ENCODE results near the gene MRM2. TPM values are rescaled to one million over a fixed set of nuclear protein-coding genes. Genes with fewer than 3 reads are reported as not detected.

Gene MRM2
- total RNA-seq, 6 experiments from 2014 or later = 9.5 to 14.6 (median 11.5) TPM

DNA sequence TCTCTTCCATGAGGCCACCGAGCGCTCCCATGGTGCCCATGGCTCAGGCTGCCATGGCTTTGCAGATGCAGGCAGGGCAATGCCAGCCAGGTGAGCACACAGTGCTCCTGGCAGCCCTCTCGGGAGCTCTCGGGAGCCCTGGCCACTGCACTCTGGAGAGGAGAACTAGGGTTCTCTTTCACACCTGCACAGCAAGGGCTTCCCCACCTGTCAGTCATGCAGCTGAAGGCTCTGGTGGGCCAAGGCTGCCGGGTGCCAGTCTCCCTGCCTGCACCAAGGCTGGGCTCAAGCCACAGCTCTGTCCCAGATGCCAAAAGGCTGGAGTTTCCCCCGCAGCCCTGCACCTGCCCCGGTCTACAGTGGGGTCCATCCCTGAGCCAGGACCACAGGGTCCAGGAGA, 32.7 kb upstream of the MRM2 start:
- Histone ChIP-seq H3K9me3 (no peaks in the 10 kb centered on the region), H3K4me1 (peaks cover 0 to under 1% (median 0%) of the 10 kb centered on the region in 4 donors), H3K4me3 (no peak overlapping the region), H3K27ac (no peak overlapping the region), H3K36me3 (no peaks in the 10 kb centered on the region), H3K27me3 (no peaks in the 10 kb centered on the region)
- 50% methylated on average over 2 of the region's 7 CpGs for WGBS (ENCODE audit: insufficient coverage, low coverage, low lambda C conversion rate, missing lambda C conversion rate)
- intact Hi-C loops (cut with DNase I) = no loop called here
- ATAC-seq = no peak
- DNase-seq = no peak
- TF ChIP-seq, protein P1, sequence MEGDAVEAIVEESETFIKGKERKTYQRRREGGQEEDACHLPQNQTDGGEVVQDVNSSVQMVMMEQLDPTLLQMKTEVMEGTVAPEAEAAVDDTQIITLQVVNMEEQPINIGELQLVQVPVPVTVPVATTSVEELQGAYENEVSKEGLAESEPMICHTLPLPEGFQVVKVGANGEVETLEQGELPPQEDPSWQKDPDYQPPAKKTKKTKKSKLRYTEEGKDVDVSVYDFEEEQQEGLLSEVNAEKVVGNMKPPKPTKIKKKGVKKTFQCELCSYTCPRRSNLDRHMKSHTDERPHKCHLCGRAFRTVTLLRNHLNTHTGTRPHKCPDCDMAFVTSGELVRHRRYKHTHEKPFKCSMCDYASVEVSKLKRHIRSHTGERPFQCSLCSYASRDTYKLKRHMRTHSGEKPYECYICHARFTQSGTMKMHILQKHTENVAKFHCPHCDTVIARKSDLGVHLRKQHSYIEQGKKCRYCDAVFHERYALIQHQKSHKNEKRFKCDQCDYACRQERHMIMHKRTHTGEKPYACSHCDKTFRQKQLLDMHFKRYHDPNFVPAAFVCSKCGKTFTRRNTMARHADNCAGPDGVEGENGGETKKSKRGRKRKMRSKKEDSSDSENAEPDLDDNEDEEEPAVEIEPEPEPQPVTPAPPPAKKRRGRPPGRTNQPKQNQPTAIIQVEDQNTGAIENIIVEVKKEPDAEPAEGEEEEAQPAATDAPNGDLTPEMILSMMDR (IDR thresholded peaks at IDR 0.05) = no peak
- TF ChIP-seq POLR2A (IDR thresholded peaks at IDR 0.05) = no peak

DNA sequence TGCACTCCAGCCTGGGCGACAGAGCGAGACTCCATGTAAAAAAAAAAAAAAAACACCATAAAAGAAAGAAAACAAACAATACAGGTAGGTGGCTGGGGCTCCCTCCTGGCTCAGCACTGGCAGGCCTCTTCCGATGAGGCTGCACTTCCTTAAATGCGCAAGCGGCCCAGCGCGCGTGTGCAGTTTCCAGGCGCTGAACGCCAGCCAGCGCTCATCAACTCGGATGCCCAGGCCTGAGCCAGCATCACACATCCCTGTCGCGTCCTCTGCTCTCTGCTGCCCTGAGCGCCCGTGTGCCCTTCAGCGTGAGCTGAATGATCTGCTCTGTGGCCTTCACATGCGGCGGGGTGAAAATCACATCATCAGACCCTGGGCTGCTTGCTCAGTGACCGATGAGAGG, 31.9 kb upstream of the MRM2 start:
- DNase-seq (no peak), ATAC-seq (no peak)
- Histone ChIP-seq H3K9me3 (no peaks in the 10 kb centered on the region), H3K4me1 (no peaks in the 10 kb centered on the region), H3K27me3 (no peaks in the 10 kb centered on the region), H3K27ac (no peak overlapping the region), H3K36me3 (no peaks in the 10 kb centered on the region), H3K4me3 (no peak overlapping the region)
- intact Hi-C loops (cut with DNase I) = no loop called here
- WGBS (ENCODE audit: insufficient coverage, low coverage, low lambda C conversion rate, missing lambda C conversion rate) = 100% methylated on average over 2 of the region's 20 CpGs
- TF ChIP-seq, protein P1 (IDR thresholded peaks at IDR 0.05) = no peak
- no peak for TF ChIP-seq POLR2A (IDR thresholded peaks at IDR 0.05)

DNA sequence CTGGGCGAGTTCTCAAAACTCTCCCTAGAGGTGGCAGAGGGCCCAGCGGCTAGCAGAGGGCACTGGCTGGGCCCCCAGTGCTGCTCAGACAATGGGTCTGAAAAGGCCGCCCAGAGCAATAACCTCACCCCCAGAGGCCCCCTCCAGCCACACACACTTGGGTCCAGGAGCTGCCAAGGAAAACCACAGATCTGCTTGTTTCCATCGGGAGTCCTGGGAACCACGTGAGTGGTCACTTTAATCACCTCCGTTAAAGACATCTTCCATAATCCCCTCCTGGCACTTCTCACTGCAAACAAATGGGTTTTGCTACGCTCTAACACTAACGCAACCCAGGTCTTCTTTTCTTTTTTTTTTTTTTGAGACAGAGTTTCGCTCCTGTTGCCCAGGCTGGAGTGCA, 30.0 kb upstream of the MRM2 start:
- DNase-seq = no peak

GRCh38 chr7:2271273-2272026, 29.4 kb upstream of the MRM2 start:
- WGBS (ENCODE audit: insufficient coverage, low coverage, low lambda C conversion rate, missing lambda C conversion rate) = 80% methylated on average over 10 of the region's 27 CpGs
- ATAC-seq (peak in 1 of 4 donors; percentile 17), DNase-seq (no peak)
- Histone ChIP-seq H3K27me3 (no peaks in the 10 kb centered on the region), H3K27ac (no peak overlapping the region), H3K9me3 (no peaks in the 10 kb centered on the region), H3K4me3 (no peak overlapping the region), H3K36me3 (no peaks in the 10 kb centered on the region), H3K4me1 (no peaks in the 10 kb centered on the region)
- intact Hi-C loops (cut with DNase I) = no loop called here
- TF ChIP-seq, protein P1 (IDR thresholded peaks at IDR 0.05) = no peak
- TF ChIP-seq POLR2A (IDR thresholded peaks at IDR 0.05) = no peak

More for the DNA sequence above, 30.0 kb upstream of the MRM2 start:
- no peak for ATAC-seq
- Histone ChIP-seq H3K9me3 (no peaks in the 10 kb centered on the region), H3K27me3 (no peaks in the 10 kb centered on the region), H3K36me3 (no peaks in the 10 kb centered on the region), H3K27ac (no peak overlapping the region), H3K4me1 (no peaks in the 10 kb centered on the region), H3K4me3 (no peak overlapping the region)
- intact Hi-C loops (cut with DNase I) = no loop called here
- WGBS (ENCODE audit: insufficient coverage, low coverage, low lambda C conversion rate, missing lambda C conversion rate) = 100% methylated on average over 1 of the region's 9 CpGs
- TF ChIP-seq, protein P1 (IDR thresholded peaks at IDR 0.05) = no peak
- no peak for TF ChIP-seq POLR2A (IDR thresholded peaks at IDR 0.05)

Measured in right lobe of liver (tissue), 6 donors.